ENCODE results near the gene TMEM150C.

TMEM150C gene

DNA sequence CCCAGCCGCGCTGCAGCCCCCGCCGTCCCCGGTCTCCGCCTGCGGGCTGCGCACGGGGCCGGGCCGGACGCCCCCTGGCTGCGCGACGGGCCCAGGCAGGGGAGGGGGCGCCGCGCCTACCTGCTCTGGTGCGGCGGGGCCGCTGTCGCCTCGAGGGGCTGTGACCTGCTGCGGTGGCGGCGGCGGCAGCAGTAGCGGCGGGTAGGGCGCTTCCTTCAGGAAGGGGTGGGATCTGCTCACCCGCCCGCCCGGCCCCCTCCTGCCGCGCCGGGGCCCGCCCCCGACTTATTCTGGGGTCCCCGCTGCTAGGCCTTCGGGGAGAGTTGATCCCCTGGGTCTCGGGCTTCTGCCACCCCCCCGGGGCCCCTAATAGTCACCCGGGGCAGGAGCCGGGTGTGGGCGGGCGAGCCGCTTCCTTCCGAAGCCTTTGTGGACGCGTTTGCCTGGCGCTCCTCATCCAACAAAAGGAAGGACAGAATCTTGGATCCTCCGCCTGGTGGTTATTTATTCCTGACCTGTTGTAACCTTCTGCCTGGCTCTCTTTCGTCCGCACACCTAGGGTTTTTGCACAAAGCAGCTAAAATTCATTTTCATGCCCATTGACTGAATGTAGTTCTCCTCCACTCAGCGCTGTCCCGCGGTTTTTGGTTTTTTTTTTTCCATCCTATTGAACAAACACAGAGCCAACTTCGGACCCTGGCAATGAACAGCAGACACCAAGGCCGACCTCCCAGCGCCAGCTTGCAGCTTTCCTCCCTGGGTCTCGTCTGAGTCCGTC is at the start of gene TMEM150C:
TMEM150C (minus strand) TSS at position 203 of the 778 bp plus-strand sequence. CDS start 57,331 bp downstream, outside the sequence.
- no peak for DNase-seq

DNA sequence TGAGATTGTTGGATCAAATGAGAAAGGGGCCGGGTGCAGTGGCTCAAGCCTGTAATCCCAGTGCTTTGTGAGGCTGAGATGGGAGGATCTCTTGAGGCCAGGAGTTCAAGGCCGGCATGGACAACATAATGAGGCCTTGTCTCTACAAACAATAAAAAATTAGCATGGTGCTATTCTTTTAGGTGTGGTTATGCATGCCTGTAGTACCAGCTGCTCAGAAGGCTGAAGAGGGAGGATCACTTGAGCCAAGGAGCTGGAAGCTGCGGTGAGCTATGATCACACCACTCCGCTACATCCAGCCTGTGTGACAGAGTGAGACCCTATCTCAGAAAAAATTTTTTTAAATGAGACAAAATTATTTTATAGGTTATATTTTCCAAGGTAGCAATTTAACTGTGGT is 49.7 kb upstream of the TMEM150C start:
- no peak for DNase-seq

- no peak for DNase-seq
Observed at GRCh38 chr4:82610041-82610440, 48.3 kb upstream of the TMEM150C start.

GRCh38 chr4:82606622-82607021 is 44.8 kb upstream of the TMEM150C start:
- no peak for DNase-seq

DNA sequence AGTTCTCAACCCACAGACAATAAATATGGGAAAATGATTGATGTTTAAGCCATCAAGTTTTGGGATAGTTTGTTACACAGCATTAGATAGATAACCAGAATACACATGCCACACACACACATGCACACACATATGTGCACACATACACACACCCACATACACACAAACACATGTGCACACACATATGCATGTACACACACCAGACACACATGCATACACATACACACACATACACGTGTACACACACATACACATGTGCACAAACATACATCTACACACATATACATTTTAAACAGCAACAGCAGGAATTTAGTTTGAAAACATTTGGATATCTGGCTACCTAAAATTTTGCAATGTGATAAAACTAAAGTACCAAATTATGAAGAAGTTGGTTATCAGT is 42.7 kb upstream of the TMEM150C start:
- no peak for DNase-seq

GRCh38 chr4:82601242-82602015 is 39.6 kb upstream of the TMEM150C start:
- DNase-seq, result no peak

- DNase-seq, result no peak
Observed at GRCh38 chr4:82599336-82599735, 37.5 kb upstream of the TMEM150C start.

DNA sequence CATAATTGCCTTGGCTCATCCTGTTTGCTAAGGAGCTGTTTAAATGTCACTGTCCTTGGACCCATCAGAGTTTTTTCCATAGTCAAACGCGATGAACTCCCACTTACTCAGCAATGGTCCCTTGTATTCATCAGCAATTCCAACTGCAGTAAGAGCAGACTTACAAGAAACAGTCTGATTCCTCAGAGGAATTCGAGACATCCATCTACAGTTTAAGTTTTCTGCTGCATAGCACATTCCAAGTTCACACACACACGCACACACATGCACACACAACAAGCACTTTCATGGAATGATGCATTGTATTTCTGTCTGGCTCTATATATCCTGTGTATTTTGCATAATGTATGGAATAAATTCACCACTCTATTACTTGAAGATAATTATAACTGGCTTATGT is 32.7 kb upstream of the TMEM150C start:
- no peak for DNase-seq

GRCh38 chr4:82593411-82593810 is 31.6 kb upstream of the TMEM150C start:
- no peak for DNase-seq

DNA sequence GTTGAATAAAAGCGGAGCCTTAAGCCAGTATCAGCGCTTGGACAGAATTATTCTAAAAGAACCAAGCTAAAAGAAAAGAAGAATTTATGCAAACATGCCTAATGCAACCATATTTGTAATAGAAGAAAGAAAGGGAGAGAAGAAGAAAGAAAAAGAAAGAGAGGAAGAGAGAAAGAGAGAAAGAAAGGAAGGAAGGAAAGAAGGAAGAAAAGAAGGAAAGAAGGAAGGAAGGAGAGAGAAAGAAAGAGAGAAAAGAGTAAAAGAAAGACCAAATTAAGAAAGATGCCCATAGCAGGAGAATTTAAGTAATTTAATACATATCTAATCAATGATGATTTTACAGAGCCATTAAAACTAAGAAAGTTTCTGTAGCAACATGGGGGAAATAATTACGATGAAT is 30.9 kb upstream of the TMEM150C start:
- DNase-seq, result no peak

GRCh38 chr4:82591592-82591991 is 29.8 kb upstream of the TMEM150C start:
- no peak for DNase-seq

- no peak for DNase-seq
Observed at GRCh38 chr4:82589756-82590155, 28.0 kb upstream of the TMEM150C start.

DNA sequence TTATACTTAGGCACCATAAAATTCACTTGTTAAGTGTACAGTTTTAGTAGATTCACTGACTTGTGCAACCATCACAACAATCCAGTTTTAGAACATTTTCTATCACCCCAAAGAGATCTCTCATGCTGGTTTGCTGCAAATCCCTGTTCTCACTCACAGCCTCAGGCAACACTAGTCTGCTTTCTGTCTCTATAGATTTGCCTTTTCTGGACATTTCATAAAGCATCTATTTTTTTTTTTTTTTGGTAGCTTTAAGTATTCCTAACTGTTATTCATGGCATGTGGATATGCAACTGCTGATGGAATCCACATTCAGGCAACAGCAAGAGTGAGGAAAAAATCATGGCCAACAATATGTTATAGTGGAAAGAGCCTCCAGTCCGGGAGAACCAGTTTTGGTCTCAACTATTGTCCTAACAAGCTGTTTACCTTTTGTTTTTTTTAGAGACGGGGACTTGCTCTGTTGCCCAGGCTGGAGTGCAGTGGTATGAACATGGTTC is 27.0 kb upstream of the TMEM150C start:
- no peak for DNase-seq

- DNase-seq, result no peak
Observed at GRCh38 chr4:82587826-82588540, 26.2 kb upstream of the TMEM150C start.

DNA sequence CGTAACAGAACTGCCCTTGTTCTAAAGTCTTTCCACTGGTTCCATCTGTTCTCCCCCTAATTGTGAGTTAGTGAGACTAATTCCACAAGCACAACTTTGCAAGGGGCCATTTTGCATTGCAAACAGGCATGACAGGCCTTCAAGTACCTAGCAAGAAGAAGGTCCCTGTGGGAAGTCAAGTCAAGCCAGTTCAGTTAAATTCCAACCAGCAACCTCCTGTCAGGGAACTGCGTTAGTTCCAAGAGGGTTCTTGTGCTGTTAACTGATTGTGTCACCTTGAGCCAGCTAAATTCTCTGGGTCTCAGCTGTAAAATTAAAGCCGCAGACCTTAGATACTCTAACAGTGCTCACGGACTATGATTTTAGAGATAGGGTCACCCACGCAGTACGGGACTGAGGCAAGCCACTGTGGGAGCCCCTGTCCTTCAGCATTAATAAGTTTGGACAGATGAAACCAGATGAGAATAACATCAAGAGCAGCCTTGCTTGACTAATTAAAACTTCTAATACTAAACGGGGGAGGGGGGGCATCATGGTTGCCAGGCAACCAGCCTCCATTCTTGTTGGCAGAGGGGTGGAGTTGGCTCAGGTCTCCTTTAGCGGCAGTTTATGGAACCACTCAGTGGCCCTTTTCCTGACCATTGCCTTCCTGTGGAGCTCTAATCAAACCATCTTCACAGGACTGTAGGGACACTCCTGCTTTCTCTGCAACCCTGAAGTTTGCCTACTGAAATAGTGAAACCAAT is 24.1 kb upstream of the TMEM150C start:
- DNase-seq, result no peak

DNA sequence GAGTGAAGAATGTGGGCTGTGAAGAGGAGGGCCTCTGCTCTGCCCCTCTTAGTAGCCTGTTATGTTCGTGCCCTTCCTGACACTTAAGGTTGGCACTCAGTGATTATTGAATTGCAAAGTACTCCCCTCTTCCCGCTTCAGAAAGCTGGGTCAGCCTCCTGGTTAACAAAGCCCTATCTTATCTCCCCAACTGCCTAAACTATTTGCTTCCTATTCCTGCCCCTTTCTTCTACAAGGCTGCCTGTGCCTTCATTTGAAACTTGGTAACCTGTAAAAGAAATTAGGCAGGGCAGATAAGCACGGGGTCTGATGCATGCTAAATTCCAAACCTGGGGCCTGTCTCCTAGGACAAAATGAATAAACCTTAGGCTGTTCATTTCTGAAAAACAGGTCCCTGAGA is 23.1 kb upstream of the TMEM150C start:
- no peak for DNase-seq

DNA sequence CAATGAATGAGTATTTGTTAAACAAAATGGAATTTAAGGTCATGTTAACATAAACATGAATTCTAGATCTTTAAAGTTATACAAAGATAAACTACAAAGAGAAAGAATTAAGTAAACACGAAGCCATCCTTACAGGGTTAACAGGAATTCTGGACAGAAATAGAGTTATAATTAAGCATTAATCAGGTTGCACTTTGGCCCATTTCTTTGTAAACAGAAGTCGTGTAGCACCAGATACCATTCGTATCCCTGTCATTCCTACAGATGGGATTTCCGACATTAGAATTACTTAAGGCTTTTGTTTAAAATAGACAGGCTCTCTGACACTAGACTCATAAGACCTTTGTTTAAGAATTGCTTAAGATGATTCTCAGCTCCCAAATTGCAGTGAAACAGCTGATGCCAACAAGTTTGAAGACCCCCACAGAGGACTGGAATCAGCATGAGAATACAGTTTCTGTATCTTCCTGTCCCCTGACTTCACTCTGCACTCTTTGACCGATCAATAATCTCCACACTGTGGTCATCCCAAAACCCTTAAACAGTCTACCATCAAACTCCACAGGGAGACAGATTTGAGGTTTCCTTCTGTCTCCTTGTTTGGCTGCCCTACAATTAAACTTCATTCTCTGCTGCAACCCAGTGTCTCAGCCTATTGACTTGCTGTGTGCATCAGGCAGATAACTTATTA is 22.3 kb upstream of the TMEM150C start:
- no peak for DNase-seq

DNA sequence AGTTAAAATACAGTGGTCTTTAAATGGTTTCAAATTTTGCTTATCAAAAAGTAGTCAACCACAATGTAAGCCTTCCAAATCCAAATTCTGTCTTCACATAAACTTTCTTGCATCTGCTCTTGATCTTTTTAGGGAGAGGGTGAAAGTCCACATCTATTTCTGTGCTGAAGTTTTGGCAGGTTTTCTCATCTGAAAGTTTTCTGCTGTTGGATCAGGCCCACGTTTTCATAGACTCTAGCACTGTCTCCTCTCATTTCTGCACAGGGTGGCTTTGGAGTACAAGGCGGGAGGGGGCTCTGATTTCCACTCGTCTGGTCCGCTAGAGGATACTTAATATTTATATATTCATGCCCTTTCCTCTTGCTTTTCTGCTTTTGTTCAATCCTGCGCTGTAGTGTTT is 18.1 kb upstream of the TMEM150C start:
- DNase-seq, result no peak

- DNase-seq, result no peak
Observed at GRCh38 chr4:82578935-82579334, 17.1 kb upstream of the TMEM150C start.

GRCh38 chr4:82577451-82577850 is 15.7 kb upstream of the TMEM150C start:
- no peak for DNase-seq

DNA sequence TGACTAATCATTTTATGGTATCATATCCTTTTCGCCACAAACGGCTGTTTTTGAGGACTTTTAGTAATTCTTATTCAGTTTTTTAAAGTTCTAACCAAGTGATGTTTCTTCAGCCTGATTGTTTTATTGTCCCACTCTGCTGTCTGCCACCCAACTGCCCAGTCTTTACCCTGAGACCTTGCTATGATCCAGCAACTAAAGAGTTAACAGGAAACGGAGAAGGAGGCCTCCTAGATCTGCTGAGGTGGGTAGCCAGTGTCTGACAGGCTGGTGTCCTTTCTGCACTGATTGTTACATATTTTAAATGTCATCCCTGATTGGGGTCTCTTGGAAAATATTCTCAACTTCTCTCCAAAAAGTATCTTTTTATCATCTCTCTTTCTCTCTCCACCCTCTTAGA is 7.9 kb upstream of the TMEM150C start:
- no peak for DNase-seq

DNA sequence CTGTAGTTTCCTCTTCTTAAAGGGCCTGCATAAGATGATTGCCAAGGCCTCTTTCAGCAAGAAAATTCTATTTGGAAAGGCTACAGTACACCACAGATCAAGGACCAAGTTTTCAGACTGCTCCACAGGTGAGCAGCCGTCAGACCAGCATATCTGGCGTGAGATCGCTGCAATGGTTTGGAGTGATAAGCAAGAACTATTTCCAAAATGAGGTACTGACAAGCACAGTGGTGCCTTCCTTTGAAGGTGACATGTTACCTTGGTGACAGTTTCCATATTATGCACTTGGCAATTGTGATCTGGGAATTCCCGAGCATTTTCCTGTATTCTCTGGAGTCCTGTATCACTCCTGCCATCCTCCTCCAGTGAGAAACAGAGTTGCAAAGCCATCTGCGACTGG is 7.3 kb upstream of the TMEM150C start:
- no peak for DNase-seq
